ENCODE measurements around the gene MVB12B. TPM values are rescaled to one million over a fixed set of nuclear protein-coding genes. Genes with fewer than 3 reads are reported as not detected.

The MVB12B gene
- total and polyA plus RNA-seq, 2 of the 8 experiments (the other 6 are each of a cell fraction or from before 2014, with no cell fraction given), result 2.6 to 5.0 TPM

DNA sequence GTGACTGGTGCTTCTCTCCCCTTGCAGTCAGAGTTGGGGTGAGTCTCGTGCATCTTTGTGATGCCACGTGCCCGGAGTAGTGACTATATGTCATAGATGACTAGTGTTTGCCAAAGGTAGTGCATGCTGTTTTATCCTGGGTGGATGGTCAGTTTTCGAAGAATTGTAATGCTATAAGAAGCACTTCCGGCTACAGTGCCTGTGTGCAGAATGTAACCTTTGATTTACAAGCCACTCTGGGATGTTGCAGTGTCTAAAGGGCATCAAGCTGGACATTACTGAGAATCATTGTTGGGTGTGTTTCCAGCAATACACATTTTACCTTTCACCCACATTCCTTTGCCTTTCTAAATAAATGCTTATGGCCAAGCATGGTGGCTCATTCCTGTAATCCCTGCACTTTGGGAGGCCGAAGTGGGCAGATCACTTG is 16.7 kb downstream of the MVB12B start (continued):
- TF ChIP-seq SAP30 (IDR thresholded peaks at IDR 0.05; ENCODE audit: insufficient read depth, insufficient replicate concordance, low read length) (no peak), NANOG (IDR thresholded peaks at IDR 0.05; ENCODE audit: insufficient read depth, low read depth, low read length, poor library complexity, severe bottlenecking) (no peak), MAFK (IDR thresholded peaks at IDR 0.05; ENCODE audit: low read depth, low read length) (no peak), RXRA (IDR thresholded peaks at IDR 0.05; ENCODE audit: insufficient read depth, low read depth, low read length) (no peak), SIN3A (conservative IDR thresholded peaks at IDR 0.05 in 1 of 2, IDR thresholded peaks at IDR 0.05 in 1 of 2; ENCODE audit: low read depth in 1 of 2, low read length in 2 of 2) (no peak), GABPA (IDR thresholded peaks at IDR 0.05; ENCODE audit: borderline replicate concordance, insufficient read depth, low read length) (no peak)
